GM19240 (cell line): ENCODE measurements around the gene COQ3.
A peak's percentile ranks its signal among the peaks of the same experiment; 100 is the strongest.

Source experiments
- DNase-seq: peaks from one replicate; pipeline ENCODE4 v3.0.0; 2011; ENCODE audit warnings: low spot score; ENCODE audit not compliant: insufficient read length

COQ3 gene

GRCh38 chr6:99393698-99394531, at the start of gene COQ3:
COQ3 (minus strand) TSS chr6:99394195; CDS start chr6:99394179, 16 bp downstream.
- DNase-seq = peak; percentile 52

GRCh38 chr6:99434702-99435530, 40.9 kb upstream of the COQ3 start:
- no peak for DNase-seq

GRCh38 chr6:99432877-99433276, 38.9 kb upstream of the COQ3 start:
- DNase-seq = no peak

- DNase-seq = no peak
Observed at GRCh38 chr6:99431901-99432300, 37.9 kb upstream of the COQ3 start.

GRCh38 chr6:99427988-99428387, 34.0 kb upstream of the COQ3 start:
- no peak for DNase-seq

GRCh38 chr6:99426451-99426757, 32.4 kb upstream of the COQ3 start:
- no peak for DNase-seq

GRCh38 chr6:99425647-99426450, 31.9 kb upstream of the COQ3 start:
- no peak for DNase-seq

- DNase-seq = peak; percentile 38
Observed at GRCh38 chr6:99424761-99425646, 31.0 kb upstream of the COQ3 start, which contains the start of gene PNISR. PNISR (minus strand) TSS chr6:99425308; CDS start chr6:99414659, 10,649 bp downstream.

- DNase-seq = no peak
Observed at GRCh38 chr6:99424022-99424421, 30.0 kb upstream of the COQ3 start.

GRCh38 chr6:99422912-99423311, 28.9 kb upstream of the COQ3 start:
- DNase-seq = no peak

- no peak for DNase-seq
Observed at GRCh38 chr6:99416892-99417767, 23.1 kb upstream of the COQ3 start.

- no peak for DNase-seq
Observed at GRCh38 chr6:99416226-99416625, 22.2 kb upstream of the COQ3 start.

- DNase-seq = no peak
Observed at GRCh38 chr6:99415446-99415845, 21.5 kb upstream of the COQ3 start.

- DNase-seq = no peak
Observed at GRCh38 chr6:99412065-99412464, 18.1 kb upstream of the COQ3 start.

GRCh38 chr6:99409672-99410071, 15.7 kb upstream of the COQ3 start:
- DNase-seq = no peak

GRCh38 chr6:99407076-99407475, 13.1 kb upstream of the COQ3 start:
- no peak for DNase-seq

- DNase-seq = no peak
Observed at GRCh38 chr6:99402448-99402847, 8.5 kb upstream of the COQ3 start.

GRCh38 chr6:99397287-99397686, 3.3 kb upstream of the COQ3 start:
- no peak for DNase-seq

GRCh38 chr6:99393366-99393697, 663 bp downstream of the COQ3 start:
- no peak for DNase-seq

- DNase-seq = no peak
Observed at GRCh38 chr6:99390896-99391295, 3.1 kb downstream of the COQ3 start.
